Inflammatory macrophage treated with lipopolysaccharide for 1 hour (primary cell): ENCODE results near the gene PDE9A.
"Not testable (repeated sequence)": the region's sequence is repeated elsewhere in the genome, so short reads cannot be mapped to it uniquely, and the experiment has no call there.

Experiments used
- DNase-seq, 2 donors: peaks; one replicate each; pipeline ENCODE4 v3.0.0-alpha.2; 2020 to 2022

The PDE9A gene

DNA sequence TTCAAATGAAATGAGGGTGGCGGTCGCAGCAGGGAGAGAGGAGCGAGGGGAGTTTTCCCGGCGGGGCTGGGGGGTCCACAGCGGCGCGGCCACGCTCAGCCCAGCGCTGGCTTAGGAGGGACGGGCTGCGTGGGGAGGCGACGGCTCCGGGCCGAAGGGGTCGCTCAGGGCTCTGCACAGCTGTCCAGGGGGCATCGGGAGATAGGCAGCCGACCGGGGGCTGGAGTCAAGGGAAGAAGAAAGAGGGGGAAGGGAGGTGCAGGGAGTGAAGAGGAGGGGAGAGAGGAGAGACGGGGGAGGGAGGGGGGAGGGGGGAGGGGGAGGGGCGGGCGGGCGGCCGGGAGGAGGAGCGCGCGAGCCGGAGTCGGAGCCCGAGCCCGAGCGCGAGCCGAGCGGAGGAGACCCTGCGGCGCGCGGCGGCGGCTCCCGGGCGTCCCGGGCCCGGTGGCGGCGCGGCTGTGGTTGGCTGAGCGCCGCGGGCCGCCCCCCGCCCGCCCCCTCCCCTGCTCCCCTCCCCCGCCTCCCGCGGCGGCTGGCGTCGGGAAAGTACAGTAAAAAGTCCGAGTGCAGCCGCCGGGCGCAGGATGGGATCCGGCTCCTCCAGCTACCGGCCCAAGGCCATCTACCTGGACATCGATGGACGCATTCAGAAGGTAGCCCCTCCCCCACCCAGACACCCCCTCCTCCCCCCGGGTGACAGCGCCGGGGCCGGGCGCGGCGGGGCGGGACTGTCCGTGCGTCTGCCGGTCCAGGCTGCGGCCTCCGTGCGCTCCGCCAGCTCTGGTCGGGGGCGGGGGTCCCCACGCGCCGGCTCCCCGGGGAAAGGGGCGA lies at the start of gene PDE9A:
Gene PDE9A (plus strand): TSS at position 391 of the 831 bp plus-strand sequence. CDS start 194 bp downstream, at position 585.
- no peak for DNase-seq

DNA sequence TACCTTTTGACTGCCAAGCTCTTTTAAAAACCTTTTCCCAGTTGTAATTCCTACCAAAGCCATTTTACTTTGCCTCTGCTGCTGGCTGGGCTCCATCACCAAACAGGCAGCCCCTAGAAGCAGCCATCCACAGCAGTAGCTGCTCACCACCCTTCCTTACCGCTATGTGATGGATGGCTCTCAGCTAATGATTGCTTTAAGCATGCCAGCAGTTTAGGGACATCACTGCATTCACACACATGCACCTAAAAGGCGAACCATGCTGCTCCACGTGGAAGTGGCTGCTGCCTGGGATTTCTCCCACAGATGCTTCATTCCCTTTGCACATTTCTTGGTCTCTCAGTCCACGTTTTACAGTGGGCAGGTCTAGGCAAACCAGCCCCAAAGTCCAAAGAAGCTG lies 46.3 kb upstream of the PDE9A start:
- DNase-seq, result no peak

DNA sequence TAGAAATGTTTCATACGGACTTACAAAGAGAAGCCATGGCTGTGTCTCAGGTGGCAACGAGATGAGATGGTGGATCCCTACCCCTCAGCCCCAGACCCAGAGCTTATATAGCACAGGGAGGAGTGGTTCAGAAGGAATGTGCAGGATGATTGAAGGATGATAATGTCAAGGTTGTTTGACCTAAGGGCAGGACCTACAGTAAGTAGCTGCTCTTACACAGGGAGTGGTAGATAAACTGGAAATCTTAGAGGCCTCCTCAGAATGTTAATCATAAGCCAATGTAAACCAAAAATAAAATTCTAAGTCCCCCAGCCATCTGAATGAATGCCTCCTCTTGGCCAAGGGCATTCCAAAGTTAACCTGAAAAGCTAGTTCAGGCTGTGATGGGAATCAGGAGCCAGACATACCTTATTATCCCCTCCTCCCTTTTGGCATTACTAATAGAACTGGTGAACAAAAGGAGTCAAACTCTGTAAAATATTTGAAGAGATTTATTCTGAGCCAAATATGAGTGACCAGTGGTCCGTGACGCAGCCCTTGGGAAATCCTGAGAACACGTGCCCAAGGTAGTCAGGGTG lies 45.8 kb upstream of the PDE9A start:
- DNase-seq, result no peak

DNA sequence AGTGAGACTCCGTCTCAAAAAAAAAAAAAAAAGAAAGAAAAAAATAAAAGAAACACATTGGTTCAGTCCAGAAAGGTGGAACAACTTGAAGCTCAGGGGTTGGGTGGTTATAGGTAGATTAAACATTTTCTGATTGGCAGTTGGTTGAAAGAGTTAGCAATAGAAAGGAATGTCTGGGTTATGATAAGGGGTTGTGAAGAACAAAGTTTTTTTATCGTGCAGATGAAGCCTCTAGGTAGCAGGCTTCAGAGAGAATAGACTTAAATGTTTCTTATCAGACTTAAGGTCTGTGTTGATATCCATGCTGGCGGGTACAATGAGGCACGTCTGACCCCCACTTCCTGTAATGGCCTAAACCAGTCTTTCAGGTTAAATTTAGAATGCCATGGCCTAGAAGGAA lies 45.0 kb upstream of the PDE9A start:
- DNase-seq, result no peak

DNA sequence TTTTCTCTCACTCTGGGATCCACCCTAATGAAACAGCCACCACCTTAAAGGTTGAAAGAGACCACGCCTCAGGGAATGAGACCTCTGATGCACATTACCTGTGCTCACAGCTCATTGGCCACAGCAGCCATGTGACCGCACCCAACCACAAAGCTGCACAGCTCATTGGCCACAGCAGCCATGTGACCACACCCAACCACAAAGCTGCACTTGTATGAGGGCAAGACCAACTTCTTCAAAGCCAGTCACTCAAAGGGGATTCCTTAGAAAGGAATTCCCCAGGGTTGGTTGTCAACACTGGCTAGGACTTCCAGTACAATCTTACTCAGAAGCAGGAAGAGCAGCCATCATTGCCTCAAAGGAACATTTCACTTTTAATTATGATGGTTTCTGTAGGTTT lies 43.6 kb upstream of the PDE9A start:
- peak; percentile 51 to 62 for DNase-seq

DNA sequence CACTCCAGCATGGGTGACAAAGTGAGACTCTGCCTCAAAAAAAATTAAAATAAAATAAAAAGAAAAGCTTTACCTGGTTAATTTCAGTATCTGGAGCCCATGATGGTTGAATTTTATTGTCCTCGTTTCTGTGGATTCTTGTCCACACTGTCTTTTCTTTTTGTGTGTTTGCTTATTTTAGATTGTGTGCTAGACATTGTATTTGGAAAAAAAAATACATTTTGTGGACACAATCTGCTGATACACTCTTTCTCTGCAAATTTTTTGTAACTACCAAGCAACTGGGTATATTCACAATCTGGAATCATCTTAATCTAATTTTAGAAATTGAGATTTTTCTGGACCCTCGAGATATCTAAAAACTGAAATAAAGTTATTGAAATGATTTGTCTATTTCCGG lies 41.6 kb upstream of the PDE9A start:
- DNase-seq, result no peak

DNA sequence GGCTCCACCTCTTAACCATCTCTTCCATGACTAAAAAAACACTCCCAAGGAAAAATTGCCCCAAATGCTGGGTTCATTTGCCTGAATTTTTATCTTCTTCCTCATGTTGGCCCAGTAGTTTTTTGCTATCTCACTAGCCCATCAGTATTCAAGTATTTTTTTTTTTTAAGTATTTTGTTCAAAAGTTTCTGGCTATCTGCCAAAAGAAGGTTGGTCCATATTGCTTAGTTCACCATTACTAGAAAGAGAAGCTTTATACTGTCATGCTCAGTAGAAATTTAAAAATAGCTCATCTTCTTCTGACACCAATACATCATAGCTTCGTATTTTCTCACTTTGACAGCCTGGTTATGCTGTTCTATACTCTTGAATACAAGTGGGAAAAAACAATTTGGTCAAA lies 41.0 kb upstream of the PDE9A start:
- no peak for DNase-seq

DNA sequence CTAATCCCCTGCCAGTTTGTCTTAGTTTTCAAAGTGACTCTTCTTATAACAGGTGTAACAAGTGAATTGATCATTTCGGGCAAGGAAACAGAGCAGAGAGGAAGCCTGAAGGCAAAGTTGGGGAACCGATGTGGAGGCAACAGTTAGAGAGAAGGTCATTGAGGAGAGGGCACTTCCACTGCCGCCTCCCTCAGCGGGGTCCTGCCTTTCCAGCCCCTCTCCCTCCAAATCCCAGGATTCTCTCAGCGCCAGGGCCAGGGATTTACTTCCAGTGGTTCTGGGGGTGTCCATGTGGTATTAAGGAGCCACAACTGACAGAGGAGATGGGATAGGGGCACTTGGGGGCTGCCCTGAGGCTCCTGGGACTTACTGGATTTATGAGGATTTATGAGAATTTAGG lies 39.7 kb upstream of the PDE9A start:
- no peak for DNase-seq

DNA sequence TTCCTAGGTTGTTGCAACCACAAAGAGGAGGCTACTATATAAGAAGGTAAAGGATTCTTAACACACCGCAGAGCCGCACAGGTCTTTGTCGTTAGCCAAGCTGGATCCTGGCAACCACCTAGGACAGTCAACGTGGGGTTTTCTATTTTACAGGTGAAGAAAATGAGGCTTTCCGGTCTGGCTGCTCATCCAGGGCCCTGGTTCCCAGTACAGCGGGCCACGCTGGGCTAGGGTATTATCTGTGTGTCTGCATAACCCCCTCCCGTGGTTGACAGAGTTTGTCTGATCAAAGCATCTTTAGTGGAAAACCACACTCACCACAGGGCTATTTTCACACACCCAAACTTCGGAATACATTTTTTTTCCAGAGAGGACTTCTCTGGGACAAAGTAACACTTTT lies 39.0 kb upstream of the PDE9A start:
- no peak for DNase-seq

DNA sequence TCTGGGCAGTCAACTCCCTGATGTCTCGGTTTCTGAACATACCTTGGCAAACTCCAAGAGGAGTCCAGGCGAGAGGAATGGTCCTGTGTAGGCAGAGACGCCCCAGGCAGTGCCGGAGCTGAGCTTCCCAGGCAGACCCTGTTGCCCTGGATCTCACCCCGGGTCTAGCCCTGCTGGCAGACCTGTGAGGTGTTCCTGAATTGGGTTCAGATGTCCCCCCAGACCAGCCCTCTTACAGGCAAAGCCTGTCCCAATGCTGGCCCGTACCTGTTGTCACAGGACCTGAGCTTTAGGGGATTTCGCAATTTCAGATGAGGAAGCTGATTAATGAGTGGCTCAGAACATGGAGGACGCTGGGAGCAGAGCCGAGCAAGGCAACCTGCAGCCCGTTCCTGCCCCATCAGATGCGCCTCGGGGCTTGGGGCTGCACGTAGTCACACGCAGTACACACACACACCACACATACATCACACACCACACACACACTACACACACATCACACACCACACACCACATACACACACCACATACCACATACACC lies 38.5 kb upstream of the PDE9A start:
- no peak for DNase-seq

DNA sequence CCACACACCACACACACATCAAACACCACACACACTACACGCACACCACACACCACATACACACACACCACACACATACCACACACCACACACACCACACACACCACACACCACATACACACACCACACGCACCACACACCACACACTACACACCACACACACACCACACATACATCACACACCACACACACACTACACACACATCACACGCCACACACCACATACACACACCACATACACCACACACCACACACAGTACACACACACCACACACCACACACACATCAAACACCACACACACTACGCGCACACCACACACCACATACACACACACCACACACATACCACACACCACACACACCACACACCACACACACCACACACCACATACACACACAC lies 38.0 kb upstream of the PDE9A start:
- DNase-seq, result not testable (repeated sequence)

DNA sequence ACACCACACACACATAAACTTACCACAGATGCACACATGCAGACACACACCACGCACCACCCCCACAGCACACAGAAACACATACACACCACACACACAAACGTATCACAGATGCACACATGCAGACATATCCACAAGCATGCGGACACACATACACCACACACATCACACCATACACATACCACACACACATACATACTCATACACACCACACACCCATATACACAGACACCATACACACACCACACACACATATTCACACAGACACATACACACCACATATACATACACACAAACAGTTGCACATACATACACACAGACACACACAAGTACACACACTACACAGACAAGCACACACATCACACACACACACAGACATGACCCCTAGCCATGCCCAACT lies 37.5 kb upstream of the PDE9A start:
- DNase-seq, result no peak

DNA sequence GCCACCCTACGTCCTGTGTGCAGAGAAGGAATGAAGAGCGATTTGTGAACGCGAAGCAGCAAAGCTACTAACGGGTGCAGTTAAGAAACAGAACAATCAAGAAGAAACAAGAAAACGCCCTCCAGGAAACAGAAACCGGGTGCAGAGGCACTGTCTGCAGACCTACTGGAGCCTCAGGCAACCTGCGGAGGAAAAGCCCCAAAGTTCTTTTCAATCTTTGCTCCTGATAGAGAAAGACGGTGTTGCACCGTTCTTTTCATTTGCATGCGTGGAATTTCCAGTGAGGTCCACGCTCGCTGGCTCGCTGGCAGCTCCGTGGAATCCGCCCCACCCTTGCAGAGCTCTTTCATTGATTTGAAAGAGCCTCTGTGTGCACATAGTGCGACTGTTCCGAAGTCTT lies 37.0 kb upstream of the PDE9A start:
- no peak for DNase-seq

DNA sequence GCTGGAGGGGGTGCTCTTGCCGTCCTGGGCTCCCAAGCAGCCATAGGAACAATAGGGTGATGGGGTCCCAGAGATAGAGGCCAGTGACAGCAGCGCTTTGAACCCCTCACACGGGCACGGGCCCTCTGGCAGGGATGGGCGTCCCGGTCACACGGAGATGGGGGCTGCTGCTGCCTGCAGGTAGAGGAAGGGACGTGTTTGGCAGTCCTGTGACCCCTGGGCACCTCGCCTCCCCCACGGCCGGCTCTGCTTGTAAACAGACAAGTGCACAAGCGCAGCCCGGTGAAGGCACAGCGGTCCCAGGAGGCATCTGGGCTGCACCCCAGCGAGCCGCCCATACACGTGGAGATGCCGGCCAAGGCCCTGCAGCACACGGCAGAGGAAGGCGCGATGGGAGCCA lies 36.5 kb upstream of the PDE9A start:
- DNase-seq, result no peak

DNA sequence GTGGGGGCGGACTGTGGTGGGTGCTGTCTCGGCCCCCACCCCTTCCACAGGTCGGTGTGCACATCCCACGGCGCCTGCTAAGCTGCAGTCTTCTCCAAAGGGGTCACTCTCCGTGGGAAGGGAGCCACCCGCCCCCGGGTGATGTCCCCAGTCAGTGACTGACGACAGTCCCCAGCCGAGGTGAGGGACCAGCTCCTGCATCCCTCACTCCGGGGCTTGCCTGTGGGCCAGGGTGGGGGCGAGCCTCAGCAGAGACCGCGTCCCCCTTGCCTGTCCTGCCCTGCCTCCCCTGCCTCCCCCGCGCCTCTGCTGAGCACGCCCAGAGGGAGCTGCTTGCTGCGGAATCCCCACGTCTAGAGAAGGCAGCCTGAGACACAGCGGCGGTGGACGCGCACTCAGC lies 35.9 kb upstream of the PDE9A start:
- no peak for DNase-seq

DNA sequence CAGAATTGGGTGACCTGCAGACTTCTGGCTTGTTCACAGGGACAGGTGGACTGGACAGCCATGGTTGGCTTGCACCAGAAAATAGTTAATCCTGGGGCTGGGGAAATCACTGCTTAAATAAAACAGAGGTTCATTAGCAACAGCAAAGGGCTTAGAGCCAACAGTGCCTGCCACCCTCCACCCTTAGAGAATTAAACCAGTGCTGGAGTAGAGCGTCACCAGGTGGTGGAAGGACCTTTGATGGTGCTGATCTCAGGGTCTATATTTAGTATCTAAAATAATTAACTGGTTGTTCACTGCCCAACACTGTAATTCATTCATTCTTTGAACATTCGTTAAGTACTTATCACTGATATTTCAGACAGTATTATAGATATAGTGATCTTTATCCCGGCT lies 34.7 kb upstream of the PDE9A start:
- DNase-seq, result no peak

DNA sequence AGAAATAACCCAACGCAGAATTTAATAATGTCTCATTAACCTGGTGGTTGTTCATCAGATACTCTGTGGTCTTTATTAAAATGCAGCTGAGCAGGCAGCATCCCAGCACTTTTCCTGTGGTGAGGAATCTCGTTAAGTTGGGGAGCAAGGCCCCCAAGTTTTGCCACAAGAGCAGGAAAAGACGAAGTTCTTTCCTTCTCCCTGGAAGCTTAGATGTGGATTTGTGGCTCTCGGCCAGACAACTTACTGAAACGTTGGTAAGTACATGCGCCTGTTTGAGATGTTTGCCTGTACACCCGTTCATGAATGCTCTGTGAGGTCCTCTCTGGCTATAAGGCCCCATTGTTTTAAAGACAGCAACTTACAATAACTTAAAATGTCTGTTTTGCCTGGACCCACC lies 34.3 kb upstream of the PDE9A start:
- DNase-seq, result no peak

DNA sequence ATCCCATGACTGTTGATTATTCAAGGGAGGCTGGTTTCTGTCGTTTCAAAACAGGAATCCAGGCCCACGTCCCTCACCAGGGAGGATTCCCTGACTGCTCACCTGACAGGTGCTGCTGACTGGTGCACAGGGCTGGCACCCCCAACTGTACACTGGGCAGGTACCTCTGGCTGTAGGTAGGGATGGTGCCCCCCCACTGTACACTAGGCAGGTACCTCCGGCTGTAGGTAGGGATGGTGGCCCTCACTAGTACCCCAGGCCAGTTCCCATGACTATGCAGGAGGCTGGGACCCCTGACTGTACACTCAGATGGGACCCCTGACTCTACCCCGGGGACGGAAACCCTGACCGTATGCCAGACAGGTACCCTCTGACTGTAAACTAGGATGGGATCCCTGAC lies 33.6 kb upstream of the PDE9A start:
- no peak for DNase-seq

DNA sequence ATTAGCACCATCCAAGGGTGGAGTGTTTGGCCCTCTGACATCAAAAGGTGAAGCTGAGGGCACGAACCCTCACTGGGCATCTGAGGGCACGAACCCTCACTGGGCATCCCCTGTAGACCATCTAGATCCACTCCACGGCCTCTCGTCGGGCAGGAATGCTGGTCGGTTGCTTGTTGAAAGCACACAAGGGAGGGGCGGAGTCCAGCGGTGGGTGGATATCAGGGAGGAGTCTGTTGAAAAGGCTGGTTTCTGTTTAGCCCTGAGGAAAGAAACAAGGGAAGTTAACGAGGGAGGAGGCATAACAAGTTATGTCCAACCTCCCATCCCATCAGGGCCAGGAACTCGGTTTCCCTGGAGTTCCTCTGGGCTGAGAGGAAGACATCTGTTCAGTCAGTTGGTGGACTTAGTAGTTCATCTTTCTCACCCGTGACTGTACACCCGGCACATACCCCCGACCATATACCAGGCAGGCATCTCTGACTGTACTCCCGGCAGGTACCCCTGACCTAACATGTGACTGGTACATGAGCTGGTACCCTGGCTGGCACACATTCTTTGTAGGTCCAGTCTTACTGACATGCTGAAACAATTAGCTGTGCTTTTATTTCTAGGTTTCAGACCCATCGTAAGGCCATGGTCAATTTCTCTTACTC lies 32.1 kb upstream of the PDE9A start:
- no peak for DNase-seq

DNA sequence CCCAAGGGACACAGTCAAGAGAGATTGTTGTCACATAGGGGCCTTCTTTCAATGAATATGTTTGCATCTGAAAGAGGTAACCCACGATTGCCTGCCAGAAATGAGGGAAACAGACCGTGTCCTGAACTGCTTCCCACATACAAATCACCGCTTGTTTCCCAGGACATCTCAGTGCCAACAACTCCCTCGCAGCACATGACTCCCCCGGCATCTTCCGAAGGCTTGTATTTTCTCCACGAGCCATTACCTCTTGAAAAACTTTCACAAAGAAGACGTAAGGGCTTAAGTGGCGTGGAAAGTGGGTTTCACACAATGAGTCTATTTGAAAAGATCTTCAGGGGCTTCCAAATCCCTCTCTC lies 31.6 kb upstream of the PDE9A start:
- DNase-seq, result no peak

DNA sequence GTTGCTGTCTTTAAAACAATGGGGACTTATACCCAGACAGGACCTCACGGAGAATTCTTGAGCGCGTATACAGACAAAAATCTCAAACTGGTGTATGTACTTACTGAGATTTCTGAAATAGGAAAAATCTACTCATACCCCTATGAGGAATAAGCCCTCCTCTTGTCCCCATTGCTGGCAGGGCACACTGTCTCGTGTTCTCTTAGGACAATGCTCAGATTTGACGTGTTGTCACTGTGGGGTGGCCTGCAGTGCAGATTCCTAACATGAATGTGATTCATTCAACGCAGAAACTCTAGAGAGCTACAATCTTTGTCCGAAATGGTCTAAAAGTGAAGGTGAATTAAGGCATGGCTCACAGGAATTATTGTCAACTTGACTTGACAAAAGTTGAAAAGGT lies 31.1 kb upstream of the PDE9A start:
- DNase-seq, result no peak

DNA sequence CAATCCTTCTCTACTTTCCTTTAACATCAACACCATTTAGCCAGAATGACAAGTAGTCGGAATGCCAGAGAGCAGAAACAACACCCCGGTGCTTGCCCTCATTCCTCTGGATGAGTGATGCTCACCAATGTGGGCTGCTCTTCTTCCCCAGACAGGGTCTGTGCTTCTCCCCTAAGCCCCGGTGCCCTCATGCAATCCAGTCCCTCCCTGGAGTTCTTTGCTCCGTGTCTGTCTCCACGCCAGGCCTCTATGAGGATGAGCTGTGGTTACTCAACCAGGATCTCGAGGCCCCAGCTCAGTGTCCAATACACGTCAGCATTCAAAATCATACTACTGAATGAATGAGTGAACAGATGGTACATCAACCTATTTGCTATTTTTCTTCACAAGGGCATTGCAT lies 29.7 kb upstream of the PDE9A start:
- no peak for DNase-seq

DNA sequence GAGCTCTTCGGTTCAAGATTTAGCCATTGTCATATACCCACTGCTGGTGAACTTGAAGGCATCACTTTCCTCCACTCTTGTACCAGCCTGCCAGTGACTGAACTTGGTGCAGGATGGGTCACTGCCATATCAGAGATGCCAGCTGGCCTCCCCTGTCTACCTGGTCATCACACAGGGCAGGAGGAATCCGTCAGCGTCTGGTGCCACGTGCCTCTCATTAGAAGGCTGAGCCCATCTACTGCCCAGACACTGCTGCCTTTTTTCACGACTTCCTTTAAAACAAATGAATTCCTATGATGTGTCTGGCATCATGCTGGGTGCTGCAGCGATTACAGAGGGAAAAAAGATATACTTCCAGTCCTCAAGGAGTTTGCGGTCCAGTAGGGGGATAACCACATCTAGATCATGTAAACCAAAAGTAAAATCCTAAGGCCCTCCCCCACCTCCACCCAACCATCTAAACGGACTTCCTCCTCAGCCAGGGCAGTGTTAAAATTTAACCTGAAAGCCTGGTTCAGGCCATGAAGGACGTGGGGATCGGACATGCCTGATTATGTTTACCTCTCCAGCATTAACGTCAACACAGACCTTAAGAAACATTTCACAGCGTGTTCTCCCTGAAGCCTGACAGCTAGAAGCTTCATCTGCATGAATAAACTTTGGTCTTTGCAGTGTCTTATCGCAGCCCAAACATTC lies 29.2 kb upstream of the PDE9A start:
- DNase-seq, result no peak

DNA sequence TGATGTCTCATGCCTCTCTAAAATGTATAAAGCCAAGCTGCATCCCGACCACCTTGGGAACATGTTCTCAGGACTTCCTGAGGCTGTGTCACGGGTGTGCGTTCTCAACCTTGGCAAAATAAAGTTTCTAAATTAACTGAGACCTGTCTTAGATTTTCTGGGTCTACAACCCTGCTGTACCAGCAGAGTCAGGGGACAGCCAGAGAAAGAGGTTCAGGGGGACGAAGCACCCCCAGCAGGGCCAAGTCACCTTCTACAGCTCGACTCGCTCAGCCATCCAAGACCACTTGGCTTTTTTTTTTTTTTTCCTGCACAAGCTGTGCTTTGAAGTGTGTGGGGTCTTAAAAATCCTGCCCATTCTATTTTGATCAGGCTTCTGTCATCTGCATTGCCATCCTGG lies 28.5 kb upstream of the PDE9A start:
- no peak for DNase-seq
